KMS-11 (cell line): Measurements from ENCODE around the gene HCN4.

ENCODE experiments used
- H2AFZ ChIP-seq: fragments of 200-600 bp; sonication (generic); 2 replicates; pipeline ENCODE4 v1.6.1; 2016; ENCODE audit warnings: antibody characterized with exemption, mixed run types, low read depth
- H3K27ac ChIP-seq: fragments of 200-600 bp; sonication (generic); 2 replicates; pipeline ENCODE4 v1.6.1; 2016; ENCODE audit warnings: mild to moderate bottlenecking, mixed run types
- H3K27me3 ChIP-seq: fragments of 200-600 bp; sonication (generic); 2 replicates; pipeline ENCODE4 v1.6.1; 2017; ENCODE audit warnings: mild to moderate bottlenecking, low read depth, mixed run types, moderate library complexity; ENCODE audit not compliant: insufficient read depth
- H3K36me3 ChIP-seq: fragments of 200-600 bp; sonication (generic); 2 replicates; pipeline ENCODE4 v1.6.1; 2017; ENCODE audit warnings: mild to moderate bottlenecking, mixed run types; ENCODE audit not compliant: insufficient read depth
- H3K4me1 ChIP-seq: fragments of 200-600 bp; sonication (generic); 2 replicates; pipeline ENCODE4 v1.6.1; 2016; ENCODE audit warnings: mild to moderate bottlenecking, low read depth, mixed run types; ENCODE audit not compliant: poor library complexity, severe bottlenecking
- H3K4me2 ChIP-seq: fragments of 200-600 bp; sonication (generic); 2 replicates; pipeline ENCODE4 v1.7.0; 2016; ENCODE audit warnings: mild to moderate bottlenecking, mixed run types
- H3K4me3 ChIP-seq: fragments of 200-600 bp; sonication (generic); IDR thresholded peaks from 2 replicates; pipeline ENCODE4 v1.6.1; 2017; ENCODE audit warnings: low read depth, low read length, mixed read lengths; ENCODE audit not compliant: insufficient read depth
- H3K79me2 ChIP-seq: fragments of 200-600 bp; sonication (generic); 2 replicates; pipeline ENCODE4 v1.6.1; 2016; ENCODE audit warnings: low read depth, mixed run types; ENCODE audit not compliant: insufficient read depth
- H3K9ac ChIP-seq: fragments of 200-600 bp; sonication (generic); 2 replicates; pipeline ENCODE4 v1.6.1; 2016; ENCODE audit warnings: mild to moderate bottlenecking, mixed run types
- H4K20me1 ChIP-seq: fragments of 200-600 bp; sonication (generic); 2 replicates; pipeline ENCODE4 v1.6.1; 2016; ENCODE audit warnings: mild to moderate bottlenecking, mixed run types; ENCODE audit not compliant: insufficient read depth
- TF ChIP-seq, protein P1 (sequence below): fragments of 200-600 bp; sonication (generic); conservative IDR thresholded peaks from 2 replicates; pipeline ENCODE4 v1.6.1; 2017; ENCODE audit warnings: low read depth, mild to moderate bottlenecking, antibody characterized with exemption, low read length, moderate library complexity, mixed read lengths

The HCN4 gene

DNA sequence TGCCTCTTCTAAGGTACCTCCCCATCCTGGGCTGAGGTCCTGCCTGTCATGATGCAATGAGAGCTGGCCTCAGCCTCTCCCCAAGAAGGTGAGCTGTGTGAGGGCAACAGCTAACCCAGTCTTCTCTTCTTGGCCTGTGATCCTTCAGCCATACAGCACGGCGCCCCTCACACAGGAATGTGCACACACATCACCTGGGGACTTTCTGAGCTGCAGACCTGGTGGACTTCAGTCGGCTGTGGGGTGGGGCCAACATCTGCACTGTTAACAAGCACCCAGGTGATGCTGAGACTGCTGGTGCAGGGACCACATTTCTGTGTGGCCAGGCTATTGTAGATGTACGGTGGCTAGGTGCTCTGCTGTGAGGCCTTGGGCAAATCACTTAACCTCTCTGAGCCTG lies 14.5 kb downstream of the HCN4 start:
- Histone ChIP-seq H3K79me2 (no peaks in the 10 kb centered on the region), H3K4me3 (no peak overlapping the region), H3K4me2 (no peak overlapping the region), H3K36me3 (no peaks in the 10 kb centered on the region), H2AFZ (no peak overlapping the region), H3K27ac (no peak overlapping the region), H4K20me1 (no peaks in the 10 kb centered on the region), H3K27me3 (peaks cover 40% of the 10 kb centered on the region), H3K9ac (no peak overlapping the region), H3K4me1 (no peaks in the 10 kb centered on the region)
- TF ChIP-seq, protein P1, sequence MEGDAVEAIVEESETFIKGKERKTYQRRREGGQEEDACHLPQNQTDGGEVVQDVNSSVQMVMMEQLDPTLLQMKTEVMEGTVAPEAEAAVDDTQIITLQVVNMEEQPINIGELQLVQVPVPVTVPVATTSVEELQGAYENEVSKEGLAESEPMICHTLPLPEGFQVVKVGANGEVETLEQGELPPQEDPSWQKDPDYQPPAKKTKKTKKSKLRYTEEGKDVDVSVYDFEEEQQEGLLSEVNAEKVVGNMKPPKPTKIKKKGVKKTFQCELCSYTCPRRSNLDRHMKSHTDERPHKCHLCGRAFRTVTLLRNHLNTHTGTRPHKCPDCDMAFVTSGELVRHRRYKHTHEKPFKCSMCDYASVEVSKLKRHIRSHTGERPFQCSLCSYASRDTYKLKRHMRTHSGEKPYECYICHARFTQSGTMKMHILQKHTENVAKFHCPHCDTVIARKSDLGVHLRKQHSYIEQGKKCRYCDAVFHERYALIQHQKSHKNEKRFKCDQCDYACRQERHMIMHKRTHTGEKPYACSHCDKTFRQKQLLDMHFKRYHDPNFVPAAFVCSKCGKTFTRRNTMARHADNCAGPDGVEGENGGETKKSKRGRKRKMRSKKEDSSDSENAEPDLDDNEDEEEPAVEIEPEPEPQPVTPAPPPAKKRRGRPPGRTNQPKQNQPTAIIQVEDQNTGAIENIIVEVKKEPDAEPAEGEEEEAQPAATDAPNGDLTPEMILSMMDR, result no peak

DNA sequence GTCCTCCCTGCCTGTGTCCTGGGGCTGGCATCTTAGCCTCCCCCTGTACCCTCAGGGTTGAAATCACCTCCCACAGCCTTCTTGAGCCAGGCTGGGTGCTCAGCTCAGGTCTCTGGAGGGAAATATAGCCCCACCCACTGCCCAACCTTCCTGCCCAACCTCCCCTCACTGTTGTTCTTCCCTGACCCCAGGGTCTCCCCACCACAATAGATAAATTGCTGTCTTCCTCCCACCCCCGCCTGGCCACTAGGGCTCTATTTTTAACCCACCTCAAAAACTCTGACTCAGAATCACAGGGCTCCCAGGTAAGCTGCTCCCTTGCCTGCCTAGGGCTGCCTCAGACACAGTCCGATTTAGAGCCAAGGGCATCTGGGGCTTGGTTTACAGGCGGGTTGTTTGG lies 15.0 kb downstream of the HCN4 start:
- TF ChIP-seq, protein P1, result no peak
- Histone ChIP-seq H3K27ac (no peak overlapping the region), H3K4me1 (no peaks in the 10 kb centered on the region), H2AFZ (no peak overlapping the region), H3K79me2 (no peaks in the 10 kb centered on the region), H3K4me2 (no peak overlapping the region), H3K9ac (no peak overlapping the region), H4K20me1 (no peaks in the 10 kb centered on the region), H3K36me3 (no peaks in the 10 kb centered on the region), H3K27me3 (peaks cover 35% of the 10 kb centered on the region), H3K4me3 (no peak overlapping the region)

DNA sequence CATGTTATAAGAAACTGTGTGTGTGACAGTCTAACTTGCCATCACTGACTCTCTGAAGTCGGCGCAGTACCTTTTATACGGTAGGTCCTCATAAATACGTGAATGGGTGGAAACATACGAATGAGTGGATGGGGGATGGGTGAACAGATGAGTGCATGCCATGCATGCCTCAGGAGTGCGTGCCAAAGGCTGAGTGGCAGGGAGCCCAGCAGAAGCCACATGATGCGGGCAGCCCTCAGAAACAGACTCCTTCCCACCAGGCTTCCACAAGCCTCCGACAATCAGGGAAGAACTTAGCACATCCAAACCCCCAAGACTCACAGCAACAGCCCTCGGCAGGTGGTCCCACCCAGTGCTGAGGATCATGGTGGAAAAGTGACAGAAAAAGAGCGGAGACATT lies 16.7 kb downstream of the HCN4 start:
- no peaks in the 10 kb centered on the region for H3K36me3 ChIP-seq
- no peak overlapping the region for H2AFZ ChIP-seq
- H3K4me2 ChIP-seq, result no peak overlapping the region
- peaks cover 23% of the 10 kb centered on the region for H3K27me3 ChIP-seq
- no peak overlapping the region for H3K4me3 ChIP-seq
- H3K4me1 ChIP-seq, result no peaks in the 10 kb centered on the region
- no peaks in the 10 kb centered on the region for H3K79me2 ChIP-seq
- H4K20me1 ChIP-seq, result no peaks in the 10 kb centered on the region
- no peak overlapping the region for H3K9ac ChIP-seq
- TF ChIP-seq, protein P1, result no peak
- H3K27ac ChIP-seq, result no peak overlapping the region

DNA sequence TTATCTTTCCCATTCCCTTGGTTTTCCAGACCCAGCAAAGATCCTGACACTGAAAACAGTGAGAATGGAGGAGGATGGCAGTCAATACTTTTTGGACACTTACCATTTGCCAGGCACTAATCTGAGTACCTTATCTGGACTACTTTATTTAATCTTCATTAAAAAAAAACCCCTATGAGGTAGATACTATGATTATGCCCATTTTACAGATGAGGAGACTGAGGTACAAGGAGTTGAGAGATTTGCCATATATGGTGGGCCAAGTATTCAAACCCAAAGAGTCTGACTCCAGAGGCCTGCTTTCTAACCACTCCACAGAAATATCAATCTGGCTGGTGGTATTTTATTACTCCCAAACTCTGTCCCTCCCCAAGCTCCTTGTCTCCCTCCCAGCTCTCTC lies 19.6 kb downstream of the HCN4 start:
- Histone ChIP-seq H3K27me3 (peaks cover 24% of the 10 kb centered on the region), H3K27ac (no peak overlapping the region), H3K4me3 (no peak overlapping the region), H3K36me3 (no peaks in the 10 kb centered on the region), H3K4me1 (no peaks in the 10 kb centered on the region), H3K4me2 (no peak overlapping the region), H3K9ac (no peak overlapping the region), H3K79me2 (no peaks in the 10 kb centered on the region), H4K20me1 (no peaks in the 10 kb centered on the region), H2AFZ (no peak overlapping the region)
- TF ChIP-seq, protein P1, result no peak
